ENCODE measurements around the gene VASP.

GRCh38 chr19:45526143-45526542, 18.9 kb downstream of the VASP start:
- TF ChIP-seq EZH2 (IDR thresholded peaks at IDR 0.05; ENCODE audit: borderline replicate concordance, insufficient read depth, low read length, poor library complexity, severe bottlenecking) (no peak), CTCF (IDR thresholded peaks at IDR 0.05; ENCODE audit: poor library complexity, severe bottlenecking) (no peak), SMC3 (conservative IDR thresholded peaks at IDR 0.05; ENCODE audit: poor library complexity) (no peak), EP300 (conservative IDR thresholded peaks at IDR 0.05; ENCODE audit: poor library complexity, severe bottlenecking) (no peak), POLR2AphosphoS5 (IDR thresholded peaks at IDR 0.05) (no peak), TAF1 (IDR thresholded peaks at IDR 0.05; ENCODE audit: low read depth) (no peak), REST (IDR thresholded peaks at IDR 0.05; ENCODE audit: borderline replicate concordance) (no peak), RAD21 (conservative IDR thresholded peaks at IDR 0.05) (no peak), MXI1 (conservative IDR thresholded peaks at IDR 0.05; ENCODE audit: poor library complexity, severe bottlenecking) (no peak)
